Vagina (tissue), 2 donors: ENCODE results near the gene CCDC158.

ENCODE experiments used
- POLR2A ChIP-seq, 2 donors: fragments of 450-650 bp; IDR thresholded peaks; one replicate each; pipeline ENCODE4 v1.6.1; 2017; ENCODE audit warnings: antibody characterized with exemption in 2 of 2, mild to moderate bottlenecking in 2 of 2, moderate library complexity in 2 of 2
- POLR2AphosphoS5 ChIP-seq, 2 donors: sonication (generic); formaldehyde crosslinking; IDR thresholded peaks; one replicate each; pipeline ENCODE4 v1.9.0; 2017; ENCODE audit warnings: antibody characterized with exemption in 2 of 2, mild to moderate bottlenecking in 2 of 2, low read depth in 1 of 2; ENCODE audit not compliant: insufficient read depth in 1 of 2
- TF ChIP-seq, protein P1 (sequence below), 3 experiments: fragments of 450-650 bp in 2 of 3; fragments of 200-600 bp in 1 of 3; sonication (generic) in 1 of 3; IDR thresholded peaks; one replicate each; pipeline ENCODE4 v1.5.1; 2017 to 2019; ENCODE audit warnings: antibody characterized with exemption in 3 of 3, mild to moderate bottlenecking in 2 of 3, moderate library complexity in 2 of 3

- TF ChIP-seq POLR2A (IDR thresholded peaks at IDR 0.05) (no peak), POLR2AphosphoS5 (IDR thresholded peaks at IDR 0.05; ENCODE audit: insufficient read depth in 1 of 2, low read depth in 1 of 2) (no peak)
- TF ChIP-seq, protein P1, sequence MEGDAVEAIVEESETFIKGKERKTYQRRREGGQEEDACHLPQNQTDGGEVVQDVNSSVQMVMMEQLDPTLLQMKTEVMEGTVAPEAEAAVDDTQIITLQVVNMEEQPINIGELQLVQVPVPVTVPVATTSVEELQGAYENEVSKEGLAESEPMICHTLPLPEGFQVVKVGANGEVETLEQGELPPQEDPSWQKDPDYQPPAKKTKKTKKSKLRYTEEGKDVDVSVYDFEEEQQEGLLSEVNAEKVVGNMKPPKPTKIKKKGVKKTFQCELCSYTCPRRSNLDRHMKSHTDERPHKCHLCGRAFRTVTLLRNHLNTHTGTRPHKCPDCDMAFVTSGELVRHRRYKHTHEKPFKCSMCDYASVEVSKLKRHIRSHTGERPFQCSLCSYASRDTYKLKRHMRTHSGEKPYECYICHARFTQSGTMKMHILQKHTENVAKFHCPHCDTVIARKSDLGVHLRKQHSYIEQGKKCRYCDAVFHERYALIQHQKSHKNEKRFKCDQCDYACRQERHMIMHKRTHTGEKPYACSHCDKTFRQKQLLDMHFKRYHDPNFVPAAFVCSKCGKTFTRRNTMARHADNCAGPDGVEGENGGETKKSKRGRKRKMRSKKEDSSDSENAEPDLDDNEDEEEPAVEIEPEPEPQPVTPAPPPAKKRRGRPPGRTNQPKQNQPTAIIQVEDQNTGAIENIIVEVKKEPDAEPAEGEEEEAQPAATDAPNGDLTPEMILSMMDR (IDR thresholded peaks at IDR 0.05) = no peak
Observed at GRCh38 chr4:76300012-76300411, 120.9 kb downstream of the CCDC158 start.
